NT2/D1 (cell line): Measurements from ENCODE around the gene TCERG1.
A peak's percentile ranks its signal among the peaks of the same experiment; 100 is the strongest.

Experiments used
- DNase-seq: peaks from one replicate; pipeline ENCODE4 v3.0.0-alpha.2; 2011; ENCODE audit warnings: low read depth, low spot score
- H3K27me3 ChIP-seq: 2 replicates; pipeline ENCODE4 v1.6.0; 2011; ENCODE audit warnings: mild to moderate bottlenecking; ENCODE audit not compliant: insufficient read length, insufficient read depth
- H3K36me3 ChIP-seq: 2 replicates; pipeline ENCODE4 v1.6.1; 2011; ENCODE audit warnings: mild to moderate bottlenecking, low read length, mixed read lengths; ENCODE audit not compliant: insufficient read depth, insufficient read length
- H3K4me1 ChIP-seq: 2 replicates; pipeline ENCODE4 v1.5.1; 2011; ENCODE audit not compliant: insufficient read depth, insufficient read length
- H3K4me3 ChIP-seq: 2 replicates; pipeline ENCODE4 v1.5.1; 2011; ENCODE audit warnings: low read depth; ENCODE audit not compliant: insufficient read length
- H3K9ac ChIP-seq: 2 replicates; pipeline ENCODE4 v1.6.0; 2011; ENCODE audit warnings: low read depth; ENCODE audit not compliant: insufficient read length
- H3K9me3 ChIP-seq: 2 replicates; pipeline ENCODE4 v1.5.1; 2011; ENCODE audit warnings: mild to moderate bottlenecking, low read length; ENCODE audit not compliant: insufficient read depth
- SUZ12 ChIP-seq: IDR thresholded peaks from 2 replicates; pipeline ENCODE4 v1.6.1; 2011; ENCODE audit not compliant: insufficient read length, insufficient read depth; ENCODE audit errors: extremely low read depth
- YY1 ChIP-seq: IDR thresholded peaks from 2 replicates; pipeline ENCODE4 v1.6.1; 2011; ENCODE audit not compliant: insufficient read length, insufficient read depth
- ZNF274 ChIP-seq: IDR thresholded peaks from 2 replicates; pipeline ENCODE4 v1.6.1; 2011; ENCODE audit warnings: mild to moderate bottlenecking, low read depth, low read length

Gene TCERG1

DNA sequence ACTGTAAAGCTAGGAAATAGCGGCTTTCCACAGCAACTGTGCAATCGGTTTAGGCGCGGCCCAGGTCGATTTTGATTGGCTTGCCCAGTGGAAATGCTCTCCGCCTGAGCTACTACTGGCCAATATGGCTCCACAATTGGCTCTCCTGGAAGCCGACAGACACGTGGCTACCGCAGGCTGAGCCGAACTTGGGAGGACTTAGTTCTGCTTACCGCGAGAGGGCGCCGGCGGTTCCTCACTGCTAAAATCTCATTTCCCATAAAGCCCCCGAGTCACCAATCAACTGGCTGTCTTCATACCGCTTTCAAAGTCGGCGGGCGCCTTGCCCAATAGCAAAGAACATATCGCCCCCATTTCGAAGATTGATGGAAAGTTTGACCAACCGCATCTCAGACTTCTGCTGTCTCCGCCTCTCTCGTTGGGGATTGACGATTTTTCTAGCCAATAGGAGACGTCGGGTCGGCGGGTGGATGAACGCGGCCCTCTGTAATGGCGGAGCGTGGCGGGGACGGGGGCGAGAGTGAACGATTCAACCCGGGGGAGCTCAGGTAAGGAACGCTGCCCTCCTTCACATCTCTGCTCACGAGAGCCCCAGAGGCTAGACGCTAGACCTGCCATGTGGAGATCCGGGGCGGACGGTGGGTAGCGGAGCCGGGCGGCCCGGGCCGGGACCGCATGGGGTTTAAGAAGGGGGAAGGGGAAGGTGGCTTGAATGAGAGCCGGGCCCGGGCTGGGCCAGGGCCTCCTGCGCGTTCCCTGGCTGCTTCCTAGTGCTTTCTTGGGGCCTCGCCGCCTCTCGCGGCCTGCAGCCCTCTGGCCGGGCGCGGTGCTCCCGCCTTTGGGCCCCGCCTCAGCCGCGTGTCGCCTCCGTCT is at the start of gene TCERG1:
TSS of gene TCERG1 (plus strand) at position 473 of the 873 bp plus-strand sequence. CDS start at position 490, 17 bp downstream.
- peak within 1 kb of the TSS; percentile 100 for H3K9ac ChIP-seq
- TF ChIP-seq YY1 = peak; percentile 66
- TF ChIP-seq ZNF274 = no peak
- H3K36me3 ChIP-seq = no peaks in the 10 kb centered on the region
- no peaks in the 10 kb centered on the region for H3K27me3 ChIP-seq
- peak within 1 kb of the TSS; percentile 95 for H3K4me3 ChIP-seq
- H3K9me3 ChIP-seq = 0 out of 2 replicates have a peak, but pooled peaks cover 5% of the 10 kb centered on the region
- DNase-seq = peak; percentile 97
- no peaks in the 10 kb centered on the region for H3K4me1 ChIP-seq

DNA sequence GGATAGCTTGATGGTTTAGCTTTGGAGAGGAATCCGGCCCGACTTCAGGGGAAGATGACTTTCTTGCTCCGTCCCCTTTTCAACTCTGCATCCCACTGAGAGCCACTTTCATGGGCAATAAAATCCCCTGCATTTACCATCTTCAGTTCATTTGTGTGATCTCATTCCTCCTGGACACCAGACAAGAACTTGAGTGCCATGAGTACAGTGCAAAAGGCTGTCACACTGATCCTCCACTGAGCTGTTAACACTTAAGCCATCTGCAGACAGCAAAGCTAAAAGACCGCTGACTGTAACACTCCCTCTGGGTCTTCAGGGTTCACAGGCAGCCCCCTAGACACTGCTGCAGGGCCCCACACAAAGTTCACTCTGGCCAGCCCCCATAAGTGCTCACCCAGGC is 48.3 kb upstream of the TCERG1 start:
- DNase-seq = no peak
- no peaks in the 10 kb centered on the region for H3K27me3 ChIP-seq
- no peaks in the 10 kb centered on the region for H3K4me1 ChIP-seq
- H3K9me3 ChIP-seq = no peaks in the 10 kb centered on the region; the same call in 1 of the 2 replicates
- TF ChIP-seq SUZ12 (no peak), ZNF274 (no peak), YY1 (no peak)
- H3K36me3 ChIP-seq = no peaks in the 10 kb centered on the region
- no peak overlapping the region for H3K9ac ChIP-seq
- H3K4me3 ChIP-seq = no peak overlapping the region

DNA sequence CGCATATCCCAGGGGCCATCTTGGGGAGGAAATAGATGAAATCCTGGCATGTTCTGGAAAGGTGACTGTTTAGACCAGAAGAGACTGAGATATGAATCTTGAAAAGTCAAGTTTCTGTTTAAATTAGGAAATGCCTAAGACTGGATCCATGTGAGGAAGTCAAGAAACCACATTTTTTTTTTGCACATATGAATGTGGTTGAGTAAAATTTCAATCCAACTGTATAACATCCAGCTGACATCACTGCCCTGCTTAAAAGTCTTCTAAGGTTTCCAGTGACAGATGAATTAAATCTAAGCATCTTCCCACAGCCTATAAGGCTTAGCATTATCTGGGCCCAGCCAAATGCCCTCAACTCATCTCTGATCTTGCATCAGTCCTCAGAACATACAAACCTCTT is 47.7 kb upstream of the TCERG1 start:
- DNase-seq = no peak
- no peaks in the 10 kb centered on the region; the same call in 1 of the 2 replicates for H3K9me3 ChIP-seq
- H3K4me1 ChIP-seq = no peaks in the 10 kb centered on the region
- H3K36me3 ChIP-seq = no peaks in the 10 kb centered on the region
- H3K9ac ChIP-seq = no peak overlapping the region
- no peak for TF ChIP-seq ZNF274
- no peak overlapping the region for H3K4me3 ChIP-seq
- H3K27me3 ChIP-seq = no peaks in the 10 kb centered on the region

DNA sequence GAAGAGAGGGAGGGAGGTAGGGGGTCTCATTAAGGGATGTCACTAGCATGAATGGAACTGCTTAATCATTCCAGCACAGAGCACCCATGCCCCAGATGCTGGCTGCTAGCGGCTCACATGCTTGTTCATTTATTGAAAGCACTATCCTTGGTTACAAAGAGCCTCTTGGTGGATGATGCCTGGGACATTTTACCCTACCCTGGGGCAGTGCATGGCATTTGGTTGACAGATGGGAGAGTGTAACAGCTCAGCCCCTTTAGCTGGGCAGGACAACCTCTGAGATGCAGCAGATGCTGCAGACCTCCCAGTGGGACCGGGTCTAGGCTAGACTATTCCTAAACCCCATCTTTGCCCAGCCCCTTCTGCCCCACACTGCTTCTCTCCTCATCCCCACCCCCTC is 46.9 kb upstream of the TCERG1 start:
- no peak overlapping the region for H3K4me3 ChIP-seq

DNA sequence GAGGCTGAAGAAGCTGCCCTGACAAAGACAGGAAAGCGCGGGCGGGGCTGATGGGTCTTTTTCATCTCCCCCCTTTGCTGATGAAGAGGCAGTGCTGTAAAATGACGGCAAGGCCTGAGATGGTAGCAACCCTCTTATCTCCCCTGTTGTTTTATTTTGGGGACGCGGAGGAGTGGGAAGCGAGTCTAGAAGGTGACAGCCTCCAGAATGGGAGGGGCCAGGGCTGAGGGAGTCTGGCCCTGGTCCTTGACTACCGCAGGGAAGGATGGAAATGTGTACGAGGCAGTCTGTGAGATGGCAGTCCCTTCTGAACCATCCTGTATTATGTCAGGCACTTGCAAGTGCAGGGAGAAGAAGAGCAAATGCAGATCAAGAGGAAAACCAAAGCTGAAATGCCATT is 46.1 kb upstream of the TCERG1 start:
- no peak for DNase-seq
- Histone ChIP-seq H3K9me3 (no peaks in the 10 kb centered on the region; the same call in 1 of the 2 replicates), H3K4me3 (no peak overlapping the region), H3K27me3 (no peaks in the 10 kb centered on the region), H3K9ac (no peak overlapping the region), H3K4me1 (no peaks in the 10 kb centered on the region), H3K36me3 (no peaks in the 10 kb centered on the region)
- TF ChIP-seq SUZ12 = no peak
- TF ChIP-seq YY1 = no peak
- no peak for TF ChIP-seq ZNF274

More for the DNA sequence above, 46.9 kb upstream of the TCERG1 start:
- no peak for DNase-seq
- TF ChIP-seq YY1 (no peak), SUZ12 (no peak), ZNF274 (no peak)
- no peaks in the 10 kb centered on the region for H3K27me3 ChIP-seq
- H3K36me3 ChIP-seq = no peaks in the 10 kb centered on the region
- H3K9ac ChIP-seq = no peak overlapping the region
- H3K9me3 ChIP-seq = no peaks in the 10 kb centered on the region; the same call in 1 of the 2 replicates
- H3K4me1 ChIP-seq = no peaks in the 10 kb centered on the region

DNA sequence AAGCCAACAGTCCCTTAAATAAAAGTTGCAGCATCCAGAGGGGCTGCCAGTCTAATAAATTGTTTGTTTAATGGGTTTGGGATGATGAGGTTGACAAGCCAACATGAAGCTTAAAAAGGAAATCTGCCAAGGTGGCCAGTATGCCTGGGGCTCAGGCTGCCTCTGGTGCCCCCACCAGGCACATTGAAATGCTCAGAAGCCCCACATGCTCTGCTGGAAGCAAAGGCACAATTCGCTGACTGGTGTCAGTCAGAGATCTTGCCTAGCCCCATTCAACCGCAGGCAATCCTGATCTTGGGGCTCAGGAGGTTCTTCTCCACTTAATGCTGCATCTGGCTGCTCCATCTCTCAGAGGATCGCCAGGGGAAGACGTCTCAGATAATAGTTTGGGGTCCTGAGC is 44.2 kb upstream of the TCERG1 start:
- Histone ChIP-seq H3K9me3 (no peaks in the 10 kb centered on the region; the same call in 1 of the 2 replicates), H3K4me3 (no peak overlapping the region), H3K9ac (no peak overlapping the region), H3K36me3 (no peaks in the 10 kb centered on the region), H3K27me3 (no peaks in the 10 kb centered on the region), H3K4me1 (no peaks in the 10 kb centered on the region)
- TF ChIP-seq ZNF274 (no peak), SUZ12 (no peak), YY1 (no peak)
- DNase-seq = no peak

DNA sequence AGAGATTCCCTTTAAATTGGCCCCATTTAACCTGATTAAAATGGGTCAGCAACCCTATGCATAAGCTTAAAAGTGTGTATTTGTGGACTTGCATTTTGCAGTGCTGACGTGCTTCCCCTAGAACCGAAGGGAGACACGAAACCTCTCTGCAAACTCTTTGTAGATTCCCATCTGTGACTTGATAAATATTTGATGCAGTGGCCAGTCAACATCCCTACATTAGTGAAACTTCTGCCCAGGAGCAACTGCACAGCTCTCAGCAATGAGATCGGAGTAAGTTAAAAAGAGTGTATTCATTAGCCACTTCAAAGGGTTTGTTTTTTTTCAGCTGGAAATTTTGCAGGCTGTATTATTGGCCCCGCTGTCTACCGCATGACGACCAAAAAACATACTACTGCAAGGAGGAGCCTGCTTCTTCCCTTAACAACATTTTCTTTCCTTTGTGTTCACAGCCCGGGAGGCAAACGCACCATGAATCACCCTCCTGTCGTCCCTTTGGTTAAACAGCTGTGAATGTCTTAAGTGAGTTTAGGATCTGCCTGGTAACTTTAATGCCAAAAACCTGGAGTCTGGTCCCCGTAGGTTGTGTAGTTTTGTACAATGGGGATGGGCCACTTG is 38.0 kb upstream of the TCERG1 start:
- DNase-seq = no peak
- Histone ChIP-seq H3K9me3 (no peaks in the 10 kb centered on the region), H3K4me3 (no peak overlapping the region), H3K4me1 (no peaks in the 10 kb centered on the region), H3K9ac (no peak overlapping the region), H3K36me3 (no peaks in the 10 kb centered on the region), H3K27me3 (no peaks in the 10 kb centered on the region)
- TF ChIP-seq ZNF274 = no peak
- TF ChIP-seq SUZ12 = no peak
- no peak for TF ChIP-seq YY1
